ENCODE results near the gene LHX2. TPM values are rescaled to one million over a fixed set of nuclear protein-coding genes. Genes with fewer than 3 reads are reported as not detected.

LHX2 gene
- total and polyA plus RNA-seq, 8 donors, result not detected

GRCh38 chr9:124018730-124019697 lies 7.4 kb downstream of the LHX2 start:
- H3K4me1 ChIP-seq, result peaks cover 0 to 9% (median 0%) of the 10 kb centered on the region in 3 donors
- no peaks in the 10 kb centered on the region for H3K9me3 ChIP-seq
- TF ChIP-seq, protein P1, sequence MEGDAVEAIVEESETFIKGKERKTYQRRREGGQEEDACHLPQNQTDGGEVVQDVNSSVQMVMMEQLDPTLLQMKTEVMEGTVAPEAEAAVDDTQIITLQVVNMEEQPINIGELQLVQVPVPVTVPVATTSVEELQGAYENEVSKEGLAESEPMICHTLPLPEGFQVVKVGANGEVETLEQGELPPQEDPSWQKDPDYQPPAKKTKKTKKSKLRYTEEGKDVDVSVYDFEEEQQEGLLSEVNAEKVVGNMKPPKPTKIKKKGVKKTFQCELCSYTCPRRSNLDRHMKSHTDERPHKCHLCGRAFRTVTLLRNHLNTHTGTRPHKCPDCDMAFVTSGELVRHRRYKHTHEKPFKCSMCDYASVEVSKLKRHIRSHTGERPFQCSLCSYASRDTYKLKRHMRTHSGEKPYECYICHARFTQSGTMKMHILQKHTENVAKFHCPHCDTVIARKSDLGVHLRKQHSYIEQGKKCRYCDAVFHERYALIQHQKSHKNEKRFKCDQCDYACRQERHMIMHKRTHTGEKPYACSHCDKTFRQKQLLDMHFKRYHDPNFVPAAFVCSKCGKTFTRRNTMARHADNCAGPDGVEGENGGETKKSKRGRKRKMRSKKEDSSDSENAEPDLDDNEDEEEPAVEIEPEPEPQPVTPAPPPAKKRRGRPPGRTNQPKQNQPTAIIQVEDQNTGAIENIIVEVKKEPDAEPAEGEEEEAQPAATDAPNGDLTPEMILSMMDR (IDR thresholded peaks at IDR 0.05), result no peak
- WGBS, 2 donors, result 9 to 13% methylated on average over 21 of the region's 21 CpGs
- H3K4me3 ChIP-seq, result peak overlapping the region in 1 of 4 donors; percentile 30
- intact Hi-C loops (cut with DNase I), result no loop called here
- no peak for FAIRE-seq
- H3K36me3 ChIP-seq, result no peaks in the 10 kb centered on the region
- H3K27ac ChIP-seq, result no peak overlapping the region
- H3K27me3 ChIP-seq, result peaks cover 9 to 82% (median 18%) of the 10 kb centered on the region in 4 donors
- ATAC-seq, result no peak
- no peak for DNase-seq

DNA sequence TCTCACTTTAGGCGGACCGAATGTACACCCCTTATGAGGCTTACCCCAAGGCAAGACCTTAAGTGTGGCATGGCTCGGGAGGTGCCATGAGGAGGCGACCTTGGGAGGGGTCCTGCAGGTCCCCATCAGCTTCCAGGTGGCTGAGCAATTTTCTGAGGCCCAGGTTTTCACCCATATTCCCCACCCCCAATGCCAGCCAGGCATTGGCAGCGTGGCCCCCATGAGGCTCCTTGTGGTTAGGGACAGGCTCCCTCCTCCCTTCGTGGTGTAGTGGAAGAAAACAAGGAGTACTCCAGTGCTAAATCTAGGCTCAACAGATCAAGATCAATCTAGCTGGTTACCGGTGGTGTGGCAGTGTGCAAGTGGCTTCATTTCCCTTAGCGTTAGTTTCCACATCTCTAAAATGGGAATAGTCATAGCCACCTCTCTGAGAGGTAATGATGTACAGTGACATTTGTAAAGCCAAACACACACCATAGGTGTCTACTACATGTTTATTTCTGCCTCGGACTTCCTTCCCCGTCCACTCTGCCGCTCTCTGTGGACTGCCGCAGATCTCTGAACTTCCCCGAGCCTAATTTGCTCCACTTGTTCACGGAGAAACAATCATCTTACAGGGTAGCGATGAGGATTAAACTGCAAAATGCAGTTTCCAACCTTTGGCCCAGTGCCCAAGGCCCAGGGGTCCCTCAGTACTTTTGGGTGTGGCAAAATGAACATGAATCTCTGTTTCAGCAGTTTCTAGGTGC lies 8.4 kb downstream of the LHX2 start:
- TF ChIP-seq, protein P1 (IDR thresholded peaks at IDR 0.05), result no peak
- H3K27ac ChIP-seq, result no peak overlapping the region
- intact Hi-C loops (cut with DNase I), result no loop called here
- no peaks in the 10 kb centered on the region for H3K9me3 ChIP-seq
- no peak overlapping the region for H3K4me3 ChIP-seq
- no peak for FAIRE-seq
- peaks cover 9 to 81% (median 18%) of the 10 kb centered on the region in 4 donors for H3K27me3 ChIP-seq
- peaks cover 0 to 9% (median 0%) of the 10 kb centered on the region in 3 donors for H3K4me1 ChIP-seq
- no peak for ATAC-seq
- no peaks in the 10 kb centered on the region for H3K36me3 ChIP-seq
- DNase-seq, result no peak
- WGBS, 2 donors, result 16 to 17% methylated on average over 15 of the region's 15 CpGs

DNA sequence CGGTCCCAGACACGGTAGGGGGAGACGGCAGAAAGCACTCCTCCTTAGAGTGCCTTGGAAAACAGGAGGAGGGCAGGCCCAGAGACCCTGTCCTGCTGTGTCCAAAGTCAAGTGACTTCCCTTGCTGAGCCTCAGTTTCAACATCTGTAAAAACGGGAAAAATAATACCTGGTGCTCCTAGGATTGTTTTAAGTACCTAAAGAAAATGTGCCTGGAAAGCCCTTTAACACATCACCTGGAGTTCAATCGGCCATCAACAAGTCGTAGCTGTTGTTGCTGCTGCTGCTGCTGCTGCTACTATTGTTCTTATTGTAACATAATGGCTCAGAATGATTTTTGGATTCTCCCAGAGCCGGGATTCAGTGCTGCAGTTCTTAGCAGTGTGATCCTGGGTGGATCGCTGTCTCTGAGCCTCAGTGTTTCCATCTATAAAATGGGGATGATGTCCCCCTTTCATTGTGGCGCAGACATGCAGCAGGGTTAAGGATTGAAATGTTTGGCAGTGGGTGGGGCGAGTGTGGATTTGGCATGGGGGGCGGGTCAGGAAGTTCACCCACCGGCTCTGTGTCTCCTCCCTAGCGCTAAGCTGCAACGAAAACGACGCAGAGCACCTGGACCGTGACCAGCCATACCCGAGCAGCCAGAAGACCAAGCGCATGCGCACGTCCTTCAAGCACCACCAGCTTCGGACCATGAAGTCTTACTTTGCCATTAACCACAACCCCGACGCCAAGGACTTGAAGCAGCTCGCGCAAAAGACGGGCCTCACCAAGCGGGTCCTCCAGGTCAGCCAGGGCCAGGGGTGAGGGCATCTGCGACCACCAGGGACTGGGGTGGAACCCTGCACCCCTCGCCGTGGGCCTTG lies 9.2 kb downstream of the LHX2 start:
- TF ChIP-seq, protein P1 (IDR thresholded peaks at IDR 0.05), result no peak
- FAIRE-seq (no peak), DNase-seq (peak in 1 of 6 donors; percentile 40), ATAC-seq (no peak)
- intact Hi-C loops (cut with DNase I), result no loop called here
- 10% methylated on average over 31 of the region's 31 CpGs for WGBS, 2 donors
- Histone ChIP-seq H3K4me3 (no peak overlapping the region), H3K27ac (no peak overlapping the region), H3K27me3 (peaks cover 9 to 73% (median 13%) of the 10 kb centered on the region in 4 donors), H3K9me3 (no peaks in the 10 kb centered on the region), H3K4me1 (peaks cover 0 to 9% (median 0%) of the 10 kb centered on the region in 3 donors), H3K36me3 (no peaks in the 10 kb centered on the region)

DNA sequence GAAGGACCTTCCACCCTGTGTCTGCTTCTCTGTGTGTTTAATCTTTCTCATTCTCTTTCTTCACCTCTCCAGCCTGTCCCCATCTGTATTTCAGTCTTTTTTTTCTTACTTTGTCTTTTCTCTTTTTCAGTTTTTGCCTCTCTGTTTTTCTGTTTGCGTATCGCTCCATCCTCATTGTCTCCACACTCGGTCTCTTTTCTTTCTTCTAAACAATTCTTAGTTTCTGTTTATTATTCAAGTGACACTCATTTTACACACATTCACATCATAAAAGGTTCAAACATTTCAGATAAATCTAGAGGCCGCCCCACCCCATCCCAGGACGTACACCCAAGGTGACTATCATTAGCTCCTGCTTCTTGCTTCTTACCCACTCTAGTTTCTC lies 9.8 kb downstream of the LHX2 start:
- FAIRE-seq (no peak), DNase-seq (no peak)
- no peak overlapping the region for H3K27ac ChIP-seq

More for the DNA sequence above, 9.8 kb downstream of the LHX2 start:
- Histone ChIP-seq H3K27me3 (peaks cover 9 to 66% (median 11%) of the 10 kb centered on the region in 4 donors), H3K36me3 (no peaks in the 10 kb centered on the region), H3K9me3 (no peaks in the 10 kb centered on the region), H3K4me3 (no peak overlapping the region), H3K4me1 (peaks cover 0 to 9% (median 0%) of the 10 kb centered on the region in 3 donors)
- TF ChIP-seq, protein P1 (IDR thresholded peaks at IDR 0.05), result no peak
- WGBS, 2 donors, result 17 to 23% methylated on average over 5 of the region's 5 CpGs
- intact Hi-C loops (cut with DNase I), result no loop called here
- no peak for ATAC-seq
